ENCODE data around the gene PAQR7. TPM values are rescaled to one million over a fixed set of nuclear protein-coding genes. Genes with fewer than 3 reads are reported as not detected.
A peak's percentile ranks its signal among the peaks of the same experiment; 100 is the strongest.

PAQR7 gene
- total RNA-seq, 4 donors from 2014 or later = 6.7 to 12.1 (median 7.8) TPM

GRCh38 chr1:25861316-25862286, 13.9 kb downstream of the PAQR7 start:
- H3K27me3 ChIP-seq = no peaks in the 10 kb centered on the region
- H3K4me1 ChIP-seq = peaks cover 0 to 22% (median 7%) of the 10 kb centered on the region in 4 donors
- no peak overlapping the region for H3K4me3 ChIP-seq
- TF ChIP-seq CTCF (IDR thresholded peaks at IDR 0.05) (no peak), POLR2A (IDR thresholded peaks at IDR 0.05) (no peak)
- no peak for DNase-seq
- H3K9me3 ChIP-seq = no peaks in the 10 kb centered on the region
- H3K36me3 ChIP-seq = peaks cover 0 to 7% (median 0%) of the 10 kb centered on the region in 3 donors
- H3K27ac ChIP-seq = peak overlapping the region in 2 of 4 donors; percentile 17 to 38

GRCh38 chr1:25858906-25859789, 16.4 kb downstream of the PAQR7 start, which contains the start of gene AUNIP:
Gene AUNIP, minus strand, starts transcription at chr1:25859457. Its CDS starts 100 bp downstream, at chr1:25859357.
- Histone ChIP-seq H3K27ac (peak within 1 kb of the TSS; percentile 63 to 80 (median 69)), H3K27me3 (no peaks in the 10 kb centered on the region), H3K36me3 (peaks cover 0 to 7% (median 0%) of the 10 kb centered on the region in 3 donors), H3K4me1 (peaks cover 0 to 18% (median 7%) of the 10 kb centered on the region in 4 donors), H3K4me3 (peak within 1 kb of the TSS; percentile 36 to 72 (median 53)), H3K9me3 (no peaks in the 10 kb centered on the region)
- DNase-seq = peak; percentile 89 to 94 (median 93)
- TF ChIP-seq CTCF (IDR thresholded peaks at IDR 0.05) = peak in 1 of 6 experiments; percentile 3
- TF ChIP-seq POLR2A (IDR thresholded peaks at IDR 0.05) = peak; percentile 78 to 85

GRCh38 chr1:25858494-25858893, 17.0 kb downstream of the PAQR7 start:
- no peak for DNase-seq
- H3K27me3 ChIP-seq = no peaks in the 10 kb centered on the region
- H3K9me3 ChIP-seq = no peaks in the 10 kb centered on the region
- H3K27ac ChIP-seq = no peak overlapping the region
- no peak for TF ChIP-seq CTCF (IDR thresholded peaks at IDR 0.05)
- no peak for TF ChIP-seq POLR2A (IDR thresholded peaks at IDR 0.05)
- H3K4me1 ChIP-seq = peaks cover 0 to 18% (median 7%) of the 10 kb centered on the region in 4 donors
- H3K36me3 ChIP-seq = peaks cover 0 to 7% (median 0%) of the 10 kb centered on the region in 3 donors
- H3K4me3 ChIP-seq = peak overlapping the region in 3 of 4 donors; percentile 51 to 72 (median 55)

GRCh38 chr1:25856856-25857255, 18.7 kb downstream of the PAQR7 start:
- TF ChIP-seq POLR2A (IDR thresholded peaks at IDR 0.05) = no peak
- no peak for TF ChIP-seq CTCF (IDR thresholded peaks at IDR 0.05)
- H3K27me3 ChIP-seq = no peaks in the 10 kb centered on the region
- no peak overlapping the region for H3K4me3 ChIP-seq
- no peaks in the 10 kb centered on the region for H3K9me3 ChIP-seq
- no peak overlapping the region for H3K27ac ChIP-seq
- peaks cover 0 to 18% (median 7%) of the 10 kb centered on the region in 4 donors for H3K4me1 ChIP-seq
- DNase-seq = no peak
- no peaks in the 10 kb centered on the region for H3K36me3 ChIP-seq

GRCh38 chr1:25854554-25854953, 21.0 kb downstream of the PAQR7 start:
- Histone ChIP-seq H3K27ac (no peak overlapping the region), H3K4me3 (no peak overlapping the region), H3K27me3 (no peaks in the 10 kb centered on the region), H3K9me3 (no peaks in the 10 kb centered on the region), H3K36me3 (no peaks in the 10 kb centered on the region), H3K4me1 (peaks cover 0 to 7% (median 5%) of the 10 kb centered on the region in 4 donors)
- TF ChIP-seq CTCF (IDR thresholded peaks at IDR 0.05) (no peak), POLR2A (IDR thresholded peaks at IDR 0.05) (no peak)
- DNase-seq = no peak
